PC-3 (cell line): Measurements from ENCODE around the gene TLR4.

ENCODE experiments used
- CTCF ChIP-seq: fragments of 300-600 bp; sonication (generic); conservative IDR thresholded peaks from 2 replicates; pipeline ENCODE4 v1.5.1; 2017; ENCODE audit warnings: antibody characterized with exemption, low read depth, mild to moderate bottlenecking, low read length
- EZH2 ChIP-seq: fragments of 300-600 bp; sonication (generic); IDR thresholded peaks from one replicate; pipeline ENCODE4 v1.6.1; 2017; ENCODE audit warnings: antibody characterized with exemption, mild to moderate bottlenecking, low read length; ENCODE audit not compliant: unreplicated experiment
- EZH2phosphoT487 ChIP-seq: fragments of 300-600 bp; sonication (generic); IDR thresholded peaks from 2 replicates; pipeline ENCODE4 v1.6.1; 2018; ENCODE audit warnings: mild to moderate bottlenecking, antibody characterized with exemption, low read length, borderline replicate concordance

- TF ChIP-seq CTCF, result no peak
- no peak for TF ChIP-seq EZH2
- TF ChIP-seq EZH2phosphoT487, result no peak
Measured at GRCh38 chr9:117742131-117742530, 37.9 kb downstream of the TLR4 start.
